Neuronal stem cell (in vitro differentiated cells): ENCODE measurements around the gene ANLN.

ENCODE experiments used
- DNase-seq: peaks from one replicate; pipeline ENCODE4 v3.0.0-alpha.2; 2013; ENCODE audit warnings: low spot score
- H2AFZ ChIP-seq: one replicate; pipeline ENCODE4 v1.6.1; 2013; ENCODE audit warnings: mild to moderate bottlenecking, low read length, inconsistent platforms
- H2AK5ac ChIP-seq: 2 replicates; pipeline ENCODE4 v1.6.1; 2013; ENCODE audit warnings: low read depth, mild to moderate bottlenecking, inconsistent platforms, low read length, moderate library complexity, mixed read lengths
- H2BK120ac ChIP-seq: 2 replicates; pipeline ENCODE4 v1.6.1; 2013; ENCODE audit warnings: low read depth, mild to moderate bottlenecking, inconsistent platforms, low read length, moderate library complexity, mixed read lengths
- H2BK12ac ChIP-seq: one replicate; pipeline ENCODE4 v1.6.1; 2013; ENCODE audit warnings: low read length, inconsistent platforms
- H2BK15ac ChIP-seq: 2 replicates; pipeline ENCODE4 v1.6.1; 2013; ENCODE audit warnings: mild to moderate bottlenecking, low read length, inconsistent platforms, mixed read lengths
- H2BK5ac ChIP-seq: one replicate; pipeline ENCODE4 v1.6.1; 2013; ENCODE audit warnings: inconsistent platforms, mild to moderate bottlenecking, low read length, moderate library complexity
- H3K14ac ChIP-seq: one replicate; pipeline ENCODE4 v1.6.1; 2013; ENCODE audit warnings: low read length, inconsistent platforms
- H3K18ac ChIP-seq: 2 replicates; pipeline ENCODE4 v1.6.1; 2013; ENCODE audit warnings: low read length, inconsistent platforms
- H3K23ac ChIP-seq: 2 replicates; pipeline ENCODE4 v1.6.1; 2013; ENCODE audit warnings: low read depth, mild to moderate bottlenecking, mixed read lengths, low read length, inconsistent platforms; ENCODE audit not compliant: poor library complexity
- H3K27ac ChIP-seq: replicated peaks from 3 replicates; pipeline ENCODE4 v1.5.1; 2013; ENCODE audit warnings: low read length, inconsistent platforms
- H3K27me3 ChIP-seq, 3 experiments: 2 replicates each; pipeline ENCODE4 v1.6.1; 2013; ENCODE audit warnings: low read length in 3 of 3, mild to moderate bottlenecking in 2 of 3, inconsistent platforms in 1 of 3, low read depth in 1 of 3, mixed read lengths in 1 of 3, moderate library complexity in 1 of 3; ENCODE audit not compliant: control insufficient read depth in 3 of 3, insufficient read depth in 3 of 3
- H3K36me3 ChIP-seq, 2 donors: replicated peaks in 1 of 2; 2 replicates each; pipeline ENCODE4 v1.6.1; 2013; ENCODE audit warnings: low read length in 2 of 2; ENCODE audit not compliant: control insufficient read depth in 2 of 2, insufficient read depth in 2 of 2
- H3K4ac ChIP-seq: 2 replicates; pipeline ENCODE4 v1.6.1; 2013; ENCODE audit warnings: inconsistent platforms, mild to moderate bottlenecking, low read length, moderate library complexity
- H3K4me1 ChIP-seq, 2 donors: 1 replicate in 1 of 2; 2 replicates in 1 of 2; pipeline ENCODE4 v1.6.1; 2013; ENCODE audit warnings: low read length in 2 of 2, low read depth in 1 of 2; ENCODE audit not compliant: control insufficient read depth in 2 of 2, insufficient read depth in 1 of 2
- H3K4me2 ChIP-seq: one replicate; pipeline ENCODE4 v1.6.1; 2013; ENCODE audit warnings: mild to moderate bottlenecking, low read length, inconsistent platforms; ENCODE audit not compliant: insufficient read depth, poor library complexity, severe bottlenecking
- H3K4me3 ChIP-seq, 2 donors: 2 replicates each; pipeline ENCODE4 v1.5.1; 2013; ENCODE audit warnings: low read length in 2 of 2, mild to moderate bottlenecking in 2 of 2, inconsistent platforms in 1 of 2, moderate library complexity in 1 of 2
- H3K79me1 ChIP-seq: one replicate; pipeline ENCODE4 v1.6.1; 2013; ENCODE audit warnings: low read depth, mild to moderate bottlenecking, inconsistent platforms, low read length, moderate library complexity
- H3K9ac ChIP-seq: one replicate; pipeline ENCODE4 v1.6.1; 2013; ENCODE audit warnings: mild to moderate bottlenecking, low read depth, low read length, inconsistent platforms; ENCODE audit not compliant: poor library complexity
- H3K9me3 ChIP-seq, 2 donors: replicated peaks in 1 of 2; 2 replicates each; pipeline versions ENCODE3 to v1.6.1; 2013; ENCODE audit warnings: low read length in 2 of 2, mild to moderate bottlenecking in 2 of 2, inconsistent platforms in 1 of 2, low read depth in 1 of 2, mixed read lengths in 1 of 2, moderate library complexity in 1 of 2; ENCODE audit not compliant: control insufficient read depth in 2 of 2, insufficient read depth in 1 of 2
- H4K8ac ChIP-seq: one replicate; pipeline ENCODE4 v1.6.1; 2013; ENCODE audit warnings: low read depth, mild to moderate bottlenecking, inconsistent platforms, low read length, moderate library complexity
- H4K91ac ChIP-seq: one replicate; pipeline ENCODE4 v1.6.1; 2013; ENCODE audit warnings: low read length, low read depth, mild to moderate bottlenecking, inconsistent platforms; ENCODE audit not compliant: poor library complexity
- WGBS, 2 donors: extraction: QIAGEN DNeasy Blood & Tissue Kit; methylation state at CpG; one replicate each; pipeline ENCODE4 v1.1.7; 2013; ENCODE audit warnings: missing lambda C conversion rate in 2 of 2, mixed read lengths in 1 of 2; ENCODE audit not compliant: insufficient read length in 2 of 2, insufficient replicate concordance in 1 of 2; ENCODE audit errors: extremely low coverage in 2 of 2; 5-methylcytosine and 5-hydroxymethylcytosine counted together

The ANLN gene

GRCh38 chr7:36348256-36348655, 41.4 kb upstream of the ANLN start:
- Histone ChIP-seq H3K27ac (no peak overlapping the region), H3K14ac (no peak overlapping the region), H2BK5ac (no peak overlapping the region), H3K23ac (no peak overlapping the region), H3K4me1 (peaks cover 0 to 10% of the 10 kb centered on the region in 2 donors), H4K91ac (no peak overlapping the region), H3K36me3 (no peaks in the 10 kb centered on the region), H3K18ac (no peak overlapping the region), H2AK5ac (no peak overlapping the region), H3K4ac (no peak overlapping the region), H4K8ac (no peak overlapping the region), H2AFZ (no peak overlapping the region), H2BK120ac (no peak overlapping the region), H3K9me3 (peaks cover 0 to 3% of the 10 kb centered on the region in 2 donors), H3K79me1 (no peaks in the 10 kb centered on the region), H2BK15ac (no peak overlapping the region), H3K4me2 (no peak overlapping the region), H3K4me3 (no peak overlapping the region), H3K9ac (no peak overlapping the region), H2BK12ac (no peak overlapping the region), H3K27me3 (no peaks in the 10 kb centered on the region)
- DNase-seq: no peak

GRCh38 chr7:36348771-36349170, 40.9 kb upstream of the ANLN start:
- Histone ChIP-seq H3K4me2 (no peak overlapping the region), H3K79me1 (no peaks in the 10 kb centered on the region), H3K4ac (no peak overlapping the region), H3K27me3 (no peaks in the 10 kb centered on the region), H3K23ac (no peak overlapping the region), H2AFZ (no peak overlapping the region), H2BK120ac (no peak overlapping the region), H3K14ac (no peak overlapping the region), H3K9ac (no peak overlapping the region), H3K36me3 (no peaks in the 10 kb centered on the region), H3K18ac (no peak overlapping the region), H2BK15ac (no peak overlapping the region), H4K91ac (no peak overlapping the region), H3K9me3 (peaks cover 0 to 3% of the 10 kb centered on the region in 2 donors), H3K27ac (no peak overlapping the region), H2AK5ac (no peak overlapping the region), H4K8ac (no peak overlapping the region), H2BK12ac (no peak overlapping the region), H3K4me1 (peaks cover 0 to 10% of the 10 kb centered on the region in 2 donors), H3K4me3 (no peak overlapping the region), H2BK5ac (no peak overlapping the region)
- no CpG with 5 or more reads among the region's 3 CpGs for WGBS, 2 donors
- DNase-seq: no peak

- H3K4me2 ChIP-seq: no peak overlapping the region
- no peak for DNase-seq
- no peak overlapping the region for H3K27ac ChIP-seq
- no peak overlapping the region for H3K4me3 ChIP-seq
- H3K4ac ChIP-seq: no peak overlapping the region
- no peaks in the 10 kb centered on the region for H3K79me1 ChIP-seq
- no CpG with 5 or more reads among the region's 2 CpGs for WGBS, 2 donors
- peaks cover 0 to 10% of the 10 kb centered on the region in 2 donors for H3K4me1 ChIP-seq
- peaks cover 0 to 3% of the 10 kb centered on the region in 2 donors for H3K9me3 ChIP-seq
- no peak overlapping the region for H3K18ac ChIP-seq
- no peak overlapping the region for H3K9ac ChIP-seq
- H3K36me3 ChIP-seq: no peaks in the 10 kb centered on the region
- H2AFZ ChIP-seq: no peak overlapping the region
- H4K8ac ChIP-seq: no peak overlapping the region
- no peak overlapping the region for H2BK15ac ChIP-seq
- no peak overlapping the region for H4K91ac ChIP-seq
- H2BK5ac ChIP-seq: no peak overlapping the region
- no peak overlapping the region for H2AK5ac ChIP-seq
- no peak overlapping the region for H2BK120ac ChIP-seq
- H3K14ac ChIP-seq: no peak overlapping the region
- H3K23ac ChIP-seq: no peak overlapping the region
- H3K27me3 ChIP-seq: no peaks in the 10 kb centered on the region
- no peak overlapping the region for H2BK12ac ChIP-seq
These were observed 40.0 kb upstream of the ANLN start for GRCh38 chr7:36349626-36350025.

- H3K9me3 ChIP-seq: no peaks in the 10 kb centered on the region
- H2AFZ ChIP-seq: no peak overlapping the region
- H2BK5ac ChIP-seq: no peak overlapping the region
- no peak for DNase-seq
- H3K4me2 ChIP-seq: no peak overlapping the region
- no peaks in the 10 kb centered on the region for H3K79me1 ChIP-seq
- no peak overlapping the region for H2BK120ac ChIP-seq
- no peak overlapping the region for H3K4ac ChIP-seq
- no peak overlapping the region for H3K27ac ChIP-seq
- no peak overlapping the region for H2AK5ac ChIP-seq
- H3K23ac ChIP-seq: no peak overlapping the region
- H3K4me3 ChIP-seq: no peak overlapping the region
- H4K8ac ChIP-seq: no peak overlapping the region
- H3K4me1 ChIP-seq: no peaks in the 10 kb centered on the region
- H4K91ac ChIP-seq: no peak overlapping the region
- H3K14ac ChIP-seq: no peak overlapping the region
- H2BK12ac ChIP-seq: no peak overlapping the region
- no peak overlapping the region for H3K9ac ChIP-seq
- H3K36me3 ChIP-seq: peaks cover 0 to 3% of the 10 kb centered on the region in 2 donors
- no CpG with 5 or more reads among the region's 3 CpGs for WGBS, 2 donors
- no peak overlapping the region for H3K18ac ChIP-seq
- no peak overlapping the region for H2BK15ac ChIP-seq
- no peaks in the 10 kb centered on the region for H3K27me3 ChIP-seq
These were observed 34.2 kb upstream of the ANLN start for GRCh38 chr7:36355490-36355889.
